Chondrocyte (in vitro differentiated cells): ENCODE measurements around the gene USP49. TPM values are rescaled to one million over a fixed set of nuclear protein-coding genes. Genes with fewer than 3 reads are reported as not detected.

Source experiments
- DNase-seq: peaks from one replicate; pipeline ENCODE4 v3.0.0; 2021; ENCODE audit warnings: mixed read lengths, low spot score
- H3K27ac Mint-ChIP-seq: one replicate; pipeline ENCODE4 v1.8.0; 2021; ENCODE audit warnings: mild to moderate bottlenecking, moderate library complexity, mixed read lengths; ENCODE audit not compliant: unreplicated experiment
- H3K27me3 Mint-ChIP-seq: 2 replicates; pipeline ENCODE4 v1.8.0; 2021; ENCODE audit warnings: low read depth, mixed read lengths
- H3K36me3 Mint-ChIP-seq: 2 replicates; pipeline ENCODE4 v1.8.0; 2021; ENCODE audit warnings: low read depth, mixed read lengths
- H3K4me1 Mint-ChIP-seq: 2 replicates; pipeline ENCODE4 v1.8.0; 2021; ENCODE audit warnings: low read depth, mild to moderate bottlenecking, mixed read lengths
- H3K4me3 Mint-ChIP-seq: one replicate; pipeline ENCODE4 v1.8.0; 2021; ENCODE audit warnings: mild to moderate bottlenecking, moderate library complexity, mixed read lengths; ENCODE audit not compliant: unreplicated experiment
- H3K9me3 Mint-ChIP-seq: 2 replicates; pipeline ENCODE4 v1.8.0; 2021; ENCODE audit warnings: low read depth, mixed read lengths
- total RNA-seq: library from RNA; stranded (reverse); gene quantifications from 3 replicates; pipeline ENCODE4 v1.2.1, GENCODE V29; 2021
- TF ChIP-seq, protein P1 (sequence below): fragments of 200-600 bp; sonication (generic); IDR thresholded peaks from 2 replicates; pipeline ENCODE4 v1.5.0; 2021; ENCODE audit warnings: antibody characterized with exemption, mild to moderate bottlenecking, moderate library complexity

Gene USP49
- total RNA-seq, 1 donor from 2014 or later: 3.5 TPM

DNA sequence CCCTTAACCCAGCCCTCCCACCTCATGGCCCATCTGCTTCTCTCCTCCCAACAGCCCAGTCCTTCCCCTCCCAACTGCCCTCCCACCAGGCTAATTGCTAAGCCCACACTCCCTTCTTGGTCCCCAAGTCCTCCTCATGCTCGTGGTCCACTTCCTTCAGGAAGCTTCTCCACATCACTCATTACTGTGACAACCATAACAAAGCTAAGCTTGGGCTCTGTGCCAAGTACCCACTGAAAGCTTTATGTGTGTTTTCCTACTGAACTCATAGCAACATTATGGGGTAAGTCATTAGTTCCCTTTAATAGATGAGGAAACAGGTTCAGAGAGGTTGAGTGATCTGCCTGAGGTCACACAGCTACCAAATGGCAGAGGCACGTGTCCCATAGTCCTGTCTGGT is 131.7 kb downstream of the USP49 start:
- Mint-ChIP-seq H3K27me3 (peaks cover 2% of the 10 kb centered on the region), H3K4me3 (no peak overlapping the region), H3K36me3 (no peaks in the 10 kb centered on the region), H3K4me1 (peaks cover 8% of the 10 kb centered on the region), H3K27ac (no peak overlapping the region), H3K9me3 (no peaks in the 10 kb centered on the region)
- DNase-seq: no peak
- TF ChIP-seq, protein P1, sequence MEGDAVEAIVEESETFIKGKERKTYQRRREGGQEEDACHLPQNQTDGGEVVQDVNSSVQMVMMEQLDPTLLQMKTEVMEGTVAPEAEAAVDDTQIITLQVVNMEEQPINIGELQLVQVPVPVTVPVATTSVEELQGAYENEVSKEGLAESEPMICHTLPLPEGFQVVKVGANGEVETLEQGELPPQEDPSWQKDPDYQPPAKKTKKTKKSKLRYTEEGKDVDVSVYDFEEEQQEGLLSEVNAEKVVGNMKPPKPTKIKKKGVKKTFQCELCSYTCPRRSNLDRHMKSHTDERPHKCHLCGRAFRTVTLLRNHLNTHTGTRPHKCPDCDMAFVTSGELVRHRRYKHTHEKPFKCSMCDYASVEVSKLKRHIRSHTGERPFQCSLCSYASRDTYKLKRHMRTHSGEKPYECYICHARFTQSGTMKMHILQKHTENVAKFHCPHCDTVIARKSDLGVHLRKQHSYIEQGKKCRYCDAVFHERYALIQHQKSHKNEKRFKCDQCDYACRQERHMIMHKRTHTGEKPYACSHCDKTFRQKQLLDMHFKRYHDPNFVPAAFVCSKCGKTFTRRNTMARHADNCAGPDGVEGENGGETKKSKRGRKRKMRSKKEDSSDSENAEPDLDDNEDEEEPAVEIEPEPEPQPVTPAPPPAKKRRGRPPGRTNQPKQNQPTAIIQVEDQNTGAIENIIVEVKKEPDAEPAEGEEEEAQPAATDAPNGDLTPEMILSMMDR: no peak

DNA sequence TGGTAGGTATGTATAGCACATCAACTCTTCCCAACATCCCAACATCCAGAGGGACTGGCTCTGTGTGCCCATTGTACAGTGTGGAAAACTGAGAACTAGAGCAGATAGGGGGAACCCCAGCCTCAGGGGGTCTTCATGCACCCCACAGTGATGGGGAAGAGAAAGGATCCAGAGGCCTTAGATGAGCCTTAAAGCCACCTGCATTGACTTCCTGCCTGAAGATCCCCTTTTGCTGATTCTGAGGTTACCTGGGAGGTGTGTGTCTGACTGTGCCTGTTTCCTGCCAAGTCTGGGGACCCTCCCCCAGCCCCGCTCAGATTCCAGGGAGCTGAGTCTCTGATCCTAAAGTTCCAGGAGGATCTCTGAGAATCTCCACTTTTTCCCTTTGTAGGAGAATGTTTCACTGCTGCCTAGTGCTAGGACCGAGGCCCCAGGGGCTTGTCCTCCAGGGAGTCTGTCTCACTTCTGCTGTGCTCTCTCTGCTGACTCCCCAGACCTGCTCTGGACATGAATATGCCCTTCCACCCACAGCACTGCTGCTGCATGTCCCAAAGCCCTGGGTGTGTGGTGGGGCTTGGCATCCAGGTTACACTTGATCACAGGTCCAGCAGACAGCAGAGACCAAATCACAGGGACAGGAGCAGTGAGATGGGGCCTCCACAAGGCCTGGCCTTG is 135.1 kb downstream of the USP49 start:
- TF ChIP-seq, protein P1: no peak
- Mint-ChIP-seq H3K4me3 (no peak overlapping the region), H3K36me3 (no peaks in the 10 kb centered on the region), H3K4me1 (peaks cover 6% of the 10 kb centered on the region), H3K27me3 (peaks cover 5% of the 10 kb centered on the region), H3K9me3 (no peaks in the 10 kb centered on the region), H3K27ac (no peak overlapping the region)
- DNase-seq: no peak

DNA sequence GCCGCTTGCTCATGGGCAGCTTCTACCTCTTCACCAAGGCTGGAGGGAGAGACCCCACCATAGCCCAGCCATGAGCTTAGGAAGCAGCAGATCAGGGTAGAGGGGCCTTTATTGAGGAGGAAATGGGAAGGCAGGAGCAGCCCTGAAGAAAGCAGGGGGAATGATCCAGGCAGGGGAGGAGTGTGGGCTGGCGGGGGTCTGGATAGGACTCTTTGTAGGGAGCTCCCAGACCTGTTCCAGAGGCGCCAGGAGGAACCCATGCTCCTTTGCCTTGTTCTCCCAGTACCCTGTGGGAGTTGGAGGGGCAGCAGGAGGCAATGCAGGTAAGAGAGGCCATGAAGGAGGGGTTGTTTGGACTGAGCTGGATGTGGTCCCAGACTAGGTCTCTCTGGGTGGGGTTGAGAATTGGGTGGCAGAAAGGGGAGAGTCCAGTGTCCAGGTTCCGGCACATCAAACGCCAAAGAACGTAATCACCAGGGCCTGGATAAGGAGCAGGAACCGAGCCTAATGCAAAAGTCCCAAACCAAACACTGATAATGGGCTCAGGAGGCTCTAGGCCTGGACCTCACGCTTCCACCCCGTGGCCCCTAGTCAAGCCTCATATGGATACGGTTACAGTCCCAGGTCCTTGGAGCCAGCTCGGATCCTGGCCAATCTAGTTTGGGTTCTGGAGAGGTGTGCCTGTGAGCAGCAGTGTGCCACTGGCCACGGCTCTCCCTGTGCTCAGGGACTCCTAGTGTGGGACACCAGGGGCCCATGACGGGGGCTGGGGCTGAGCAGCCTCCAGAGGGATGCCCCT is 135.9 kb downstream of the USP49 start:
- Mint-ChIP-seq H3K36me3 (no peaks in the 10 kb centered on the region), H3K4me1 (peaks cover 6% of the 10 kb centered on the region), H3K4me3 (no peak overlapping the region), H3K27ac (no peak overlapping the region), H3K9me3 (no peaks in the 10 kb centered on the region), H3K27me3 (peaks cover 9% of the 10 kb centered on the region)
- DNase-seq: no peak
- TF ChIP-seq, protein P1: no peak

DNA sequence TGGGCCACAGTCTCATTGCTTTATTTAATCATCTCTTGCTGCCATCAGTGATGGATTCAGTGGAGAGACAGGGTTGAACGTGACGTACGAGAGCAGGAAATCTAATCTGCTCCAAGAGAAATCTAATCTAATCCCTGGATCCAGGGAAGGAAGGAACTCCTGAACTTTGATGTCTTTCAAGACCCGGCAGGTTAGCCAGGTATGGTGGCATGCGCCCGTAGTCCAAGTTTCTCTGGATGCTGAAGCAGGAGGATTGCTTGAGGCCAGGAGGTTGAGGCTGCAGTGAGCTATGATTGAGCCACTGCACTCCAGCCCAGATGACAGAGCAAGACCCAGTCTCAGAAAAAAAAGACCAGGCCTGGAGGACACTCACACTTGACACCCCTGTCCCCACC is 136.5 kb downstream of the USP49 start:
- H3K9me3 Mint-ChIP-seq: no peaks in the 10 kb centered on the region
- no peak overlapping the region for H3K4me3 Mint-ChIP-seq
- H3K27me3 Mint-ChIP-seq: peaks cover 14% of the 10 kb centered on the region
- no peak overlapping the region for H3K27ac Mint-ChIP-seq
- no peaks in the 10 kb centered on the region for H3K36me3 Mint-ChIP-seq
- TF ChIP-seq, protein P1: no peak
- DNase-seq: no peak
- H3K4me1 Mint-ChIP-seq: peaks cover 6% of the 10 kb centered on the region

DNA sequence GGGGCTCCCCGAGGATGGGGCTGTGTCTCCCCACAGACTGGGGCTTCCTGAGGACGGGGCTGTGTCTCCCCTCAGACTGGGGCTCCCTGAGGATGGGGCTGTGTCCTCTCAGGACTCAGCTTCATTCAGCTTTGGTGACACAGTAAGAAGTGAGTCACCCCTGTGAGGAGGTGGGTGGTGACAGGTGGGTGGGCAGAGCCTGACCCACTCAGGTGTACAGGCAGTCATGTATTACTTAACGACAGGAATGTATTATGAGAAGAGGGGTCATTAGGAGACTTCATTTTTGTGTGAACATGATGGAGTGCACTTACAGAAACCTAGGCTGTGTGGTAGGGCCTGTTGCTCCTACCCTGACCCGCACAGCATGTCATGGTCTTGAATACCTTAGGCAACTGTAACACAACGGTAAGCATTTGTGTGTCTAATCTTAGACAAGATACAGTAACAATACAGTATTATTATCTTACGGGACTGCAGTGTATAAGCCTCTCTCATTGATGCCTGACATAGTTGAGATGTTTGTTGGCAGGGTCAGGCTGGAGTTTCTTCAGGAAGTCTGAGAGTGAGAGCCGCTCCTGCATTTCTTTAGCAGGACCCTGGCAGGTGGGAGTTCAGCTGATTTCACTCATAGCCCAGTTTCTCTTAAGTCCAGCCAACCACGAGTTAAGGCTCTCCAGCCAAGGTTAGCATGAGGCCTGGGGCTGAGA is 137.1 kb downstream of the USP49 start:
- H3K27ac Mint-ChIP-seq: no peak overlapping the region
- TF ChIP-seq, protein P1: no peak
- H3K4me1 Mint-ChIP-seq: peaks cover 6% of the 10 kb centered on the region
- no peak for DNase-seq
- peaks cover 18% of the 10 kb centered on the region for H3K27me3 Mint-ChIP-seq
- H3K9me3 Mint-ChIP-seq: no peaks in the 10 kb centered on the region
- H3K36me3 Mint-ChIP-seq: no peaks in the 10 kb centered on the region
- no peak overlapping the region for H3K4me3 Mint-ChIP-seq
